Neural progenitor cell (in vitro differentiated cells): ENCODE results near the gene POC1A. TPM values are rescaled to one million over a fixed set of nuclear protein-coding genes. Genes with fewer than 3 reads are reported as not detected.

Source experiments
- DNase-seq: peaks from one replicate; pipeline ENCODE4 v3.0.0-alpha.2; 2016; ENCODE audit warnings: low spot score
- H2AFZ ChIP-seq: fragments of 200-600 bp; sonication (generic); replicated peaks from 2 replicates; pipeline ENCODE4 v1.6.1; 2016; ENCODE audit warnings: antibody characterized with exemption
- H3F3A ChIP-seq: fragments of 200-600 bp; sonication (generic); 2 replicates; pipeline ENCODE4 v1.6.1; 2016; ENCODE audit warnings: antibody characterized with exemption, low read depth
- H3K27ac ChIP-seq: fragments of 200-600 bp; sonication (generic); 2 replicates; pipeline ENCODE4 v1.5.1; 2016; ENCODE audit warnings: mild to moderate bottlenecking
- H3K27me3 ChIP-seq: fragments of 200-600 bp; sonication (generic); 2 replicates; pipeline ENCODE4 v1.6.1; 2016; ENCODE audit warnings: mild to moderate bottlenecking, moderate library complexity
- H3K36me3 ChIP-seq: fragments of 200-600 bp; sonication (generic); 2 replicates; pipeline ENCODE4 v1.5.1; 2016
- H3K4me1 ChIP-seq: fragments of 200-600 bp; sonication (generic); 2 replicates; pipeline ENCODE4 v1.6.1; 2016; ENCODE audit warnings: mixed run types
- H3K4me2 ChIP-seq: fragments of 200-600 bp; sonication (generic); 2 replicates; pipeline ENCODE4 v1.6.1; 2016
- H3K4me3 ChIP-seq: fragments of 200-600 bp; sonication (generic); 2 replicates; pipeline ENCODE4 v1.5.1; 2016
- H3K79me2 ChIP-seq: fragments of 200-600 bp; sonication (generic); 2 replicates; pipeline ENCODE4 v1.6.1; 2016; ENCODE audit warnings: low read depth
- H3K9ac ChIP-seq: fragments of 200-600 bp; sonication (generic); 2 replicates; pipeline ENCODE4 v1.6.1; 2016
- H3K9me3 ChIP-seq: fragments of 200-600 bp; sonication (generic); 2 replicates; pipeline ENCODE4 v1.5.1; 2016; ENCODE audit warnings: low read depth
- H4K20me1 ChIP-seq: fragments of 200-600 bp; sonication (generic); 2 replicates; pipeline ENCODE4 v1.6.1; 2016; ENCODE audit warnings: low read depth
- H3K27ac Mint-ChIP-seq: 3 replicates; pipeline ENCODE4 v1.8.0; 2021; ENCODE audit warnings: mixed read lengths
- H3K27me3 Mint-ChIP-seq: 2 replicates; pipeline ENCODE4 v1.8.0; 2022; ENCODE audit warnings: low read depth, mild to moderate bottlenecking, inconsistent platforms, moderate library complexity, mixed read lengths; ENCODE audit not compliant: insufficient read depth
- H3K36me3 Mint-ChIP-seq: 3 replicates; pipeline ENCODE4 v1.8.0; 2021; ENCODE audit warnings: mixed read lengths
- H3K4me1 Mint-ChIP-seq: 3 replicates; pipeline ENCODE4 v1.8.0; 2021; ENCODE audit warnings: mixed read lengths
- H3K4me3 Mint-ChIP-seq: 3 replicates; pipeline ENCODE4 v1.8.0; 2021; ENCODE audit warnings: mild to moderate bottlenecking, moderate library complexity, mixed read lengths
- H3K9me3 Mint-ChIP-seq: 3 replicates; pipeline ENCODE4 v1.8.0; 2020; ENCODE audit warnings: mixed read lengths
- EZH2 ChIP-seq: fragments of 200-600 bp; sonication (generic); IDR thresholded peaks from 2 replicates; pipeline ENCODE4 v1.6.1; 2017; ENCODE audit warnings: antibody characterized with exemption, mild to moderate bottlenecking, moderate library complexity
- EZH2phosphoT487 ChIP-seq: fragments of 200-600 bp; sonication (generic); IDR thresholded peaks from 2 replicates; pipeline ENCODE4 v1.6.1; 2017; ENCODE audit warnings: antibody characterized with exemption
- total RNA-seq: library from RNA; depleted of rRNA; stranded (reverse); fragments of >200 nt; gene quantifications from 2 replicates; pipeline ENCODE4 v1.2.3, GENCODE V29; 2015; ENCODE audit warnings: low replicate concordance
- TF ChIP-seq, protein P1 (sequence below): fragments of 200-600 bp; sonication (generic); IDR thresholded peaks from 2 replicates; pipeline ENCODE4 v1.5.1; 2017; ENCODE audit warnings: antibody characterized with exemption, mild to moderate bottlenecking

POC1A gene
- total RNA-seq, 1 donor from 2014 or later, result 10.3 TPM

DNA sequence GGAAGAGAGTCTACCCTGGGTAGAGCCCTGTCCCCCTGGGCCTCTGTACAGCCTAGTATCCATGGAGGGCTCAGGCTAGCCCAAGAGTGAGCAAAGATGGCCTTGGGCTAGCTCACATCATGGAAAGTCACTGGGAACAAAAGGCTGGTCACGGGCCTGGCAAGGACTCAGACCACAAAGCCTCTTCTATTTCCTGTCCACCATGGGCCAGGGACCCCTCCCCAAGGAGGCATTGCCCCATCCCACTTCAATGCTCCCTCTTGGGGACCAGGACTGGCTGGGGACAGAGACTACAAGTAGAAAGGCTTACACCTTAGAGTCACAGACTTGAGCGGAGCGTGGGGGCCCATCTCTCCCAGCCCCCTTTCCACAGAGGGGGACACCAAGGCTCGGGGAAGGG lies 114.8 kb downstream of the POC1A start:
- no peaks in the 10 kb centered on the region for H3K27me3 ChIP-seq
- peaks cover 15% of the 10 kb centered on the region for H3K4me1 Mint-ChIP-seq
- H2AFZ ChIP-seq, result peak overlapping the region; percentile 76
- no peak overlapping the region for H3K9ac ChIP-seq
- H3K36me3 Mint-ChIP-seq, result no peaks in the 10 kb centered on the region
- peaks cover 15% of the 10 kb centered on the region for H3K4me1 ChIP-seq
- H3K27me3 Mint-ChIP-seq, result peaks cover 9% of the 10 kb centered on the region
- no peak overlapping the region for H3K4me2 ChIP-seq
- no peaks in the 10 kb centered on the region for H3K36me3 ChIP-seq
- peak overlapping the region; percentile 80 for H3K27ac Mint-ChIP-seq
- no peak overlapping the region for H3K27ac ChIP-seq
- no peaks in the 10 kb centered on the region for H3K9me3 ChIP-seq
- no peak overlapping the region for H3K4me3 ChIP-seq
- no peaks in the 10 kb centered on the region for H3F3A ChIP-seq
- H4K20me1 ChIP-seq, result no peaks in the 10 kb centered on the region
- no peaks in the 10 kb centered on the region for H3K9me3 Mint-ChIP-seq
- no peaks in the 10 kb centered on the region for H3K79me2 ChIP-seq
- no peak for DNase-seq
- no peak overlapping the region for H3K4me3 Mint-ChIP-seq
- TF ChIP-seq, protein P1, sequence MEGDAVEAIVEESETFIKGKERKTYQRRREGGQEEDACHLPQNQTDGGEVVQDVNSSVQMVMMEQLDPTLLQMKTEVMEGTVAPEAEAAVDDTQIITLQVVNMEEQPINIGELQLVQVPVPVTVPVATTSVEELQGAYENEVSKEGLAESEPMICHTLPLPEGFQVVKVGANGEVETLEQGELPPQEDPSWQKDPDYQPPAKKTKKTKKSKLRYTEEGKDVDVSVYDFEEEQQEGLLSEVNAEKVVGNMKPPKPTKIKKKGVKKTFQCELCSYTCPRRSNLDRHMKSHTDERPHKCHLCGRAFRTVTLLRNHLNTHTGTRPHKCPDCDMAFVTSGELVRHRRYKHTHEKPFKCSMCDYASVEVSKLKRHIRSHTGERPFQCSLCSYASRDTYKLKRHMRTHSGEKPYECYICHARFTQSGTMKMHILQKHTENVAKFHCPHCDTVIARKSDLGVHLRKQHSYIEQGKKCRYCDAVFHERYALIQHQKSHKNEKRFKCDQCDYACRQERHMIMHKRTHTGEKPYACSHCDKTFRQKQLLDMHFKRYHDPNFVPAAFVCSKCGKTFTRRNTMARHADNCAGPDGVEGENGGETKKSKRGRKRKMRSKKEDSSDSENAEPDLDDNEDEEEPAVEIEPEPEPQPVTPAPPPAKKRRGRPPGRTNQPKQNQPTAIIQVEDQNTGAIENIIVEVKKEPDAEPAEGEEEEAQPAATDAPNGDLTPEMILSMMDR, result no peak
- no peak for TF ChIP-seq EZH2
- no peak for TF ChIP-seq EZH2phosphoT487

DNA sequence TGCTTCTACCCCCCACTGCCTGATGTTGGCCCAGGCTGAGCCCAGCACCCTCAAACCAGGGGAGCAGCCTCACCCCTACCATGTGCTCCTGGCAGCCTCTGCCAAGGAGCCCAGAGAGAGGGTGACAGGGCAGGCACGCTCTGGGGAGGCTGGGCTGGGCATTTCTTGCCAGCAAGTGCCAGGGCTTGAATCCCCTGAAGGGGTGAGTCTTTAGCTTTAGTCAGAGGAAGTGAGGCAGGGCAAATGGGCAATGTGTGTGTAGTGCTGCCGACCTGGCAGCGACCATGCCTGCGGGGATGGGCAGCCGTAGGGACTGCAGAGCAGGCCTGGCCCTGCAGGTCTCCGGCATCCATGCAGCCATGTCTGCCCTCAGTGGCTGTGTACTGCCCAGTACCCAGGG lies 116.0 kb downstream of the POC1A start:
- Histone ChIP-seq H3K4me2 (no peak overlapping the region), H3K27me3 (no peaks in the 10 kb centered on the region), H3K9me3 (no peaks in the 10 kb centered on the region), H3K36me3 (no peaks in the 10 kb centered on the region), H3K27ac (no peak overlapping the region), H2AFZ (no peak overlapping the region), H3K79me2 (no peaks in the 10 kb centered on the region), H3F3A (no peaks in the 10 kb centered on the region), H4K20me1 (no peaks in the 10 kb centered on the region), H3K4me3 (no peak overlapping the region), H3K9ac (no peak overlapping the region), H3K4me1 (peaks cover 16% of the 10 kb centered on the region)
- H3K4me3 Mint-ChIP-seq, result no peak overlapping the region
- H3K9me3 Mint-ChIP-seq, result no peaks in the 10 kb centered on the region
- TF ChIP-seq EZH2 (no peak), EZH2phosphoT487 (no peak)
- TF ChIP-seq, protein P1, result no peak
- H3K27ac Mint-ChIP-seq, result no peak overlapping the region
- DNase-seq, result no peak
- H3K4me1 Mint-ChIP-seq, result peaks cover 12% of the 10 kb centered on the region
- H3K36me3 Mint-ChIP-seq, result no peaks in the 10 kb centered on the region
- H3K27me3 Mint-ChIP-seq, result peaks cover 9% of the 10 kb centered on the region

DNA sequence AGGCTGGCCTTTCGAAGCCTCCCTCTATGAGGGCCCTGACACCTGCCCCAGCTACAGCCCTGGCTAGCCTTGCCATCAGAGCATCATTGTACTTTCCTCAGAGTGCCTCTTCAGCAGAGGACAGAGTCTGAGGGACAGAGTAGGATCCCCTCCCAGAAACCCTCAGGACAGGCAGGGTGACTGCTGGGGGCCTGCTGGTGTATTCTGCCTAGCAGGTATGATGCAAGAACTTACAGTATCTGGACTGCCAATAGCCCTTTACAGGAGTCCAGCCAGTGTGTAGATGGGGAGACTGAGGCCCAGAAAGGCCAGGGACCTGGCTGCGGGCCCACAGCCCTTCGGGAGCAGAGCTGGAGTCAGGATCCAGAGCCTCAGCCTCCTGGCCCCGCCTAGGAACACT lies 116.9 kb downstream of the POC1A start:
- H3K4me3 ChIP-seq, result no peak overlapping the region
- Mint-ChIP-seq H3K4me3 (no peak overlapping the region), H3K4me1 (peaks cover 16% of the 10 kb centered on the region), H3K27ac (no peak overlapping the region), H3K27me3 (peaks cover 9% of the 10 kb centered on the region), H3K36me3 (no peaks in the 10 kb centered on the region), H3K9me3 (no peaks in the 10 kb centered on the region)
- H3K79me2 ChIP-seq, result no peaks in the 10 kb centered on the region
- H3K27ac ChIP-seq, result no peak overlapping the region
- H3F3A ChIP-seq, result no peaks in the 10 kb centered on the region
- H3K9ac ChIP-seq, result no peak overlapping the region
- H3K4me1 ChIP-seq, result peaks cover 23% of the 10 kb centered on the region
- H3K36me3 ChIP-seq, result no peaks in the 10 kb centered on the region
- TF ChIP-seq EZH2phosphoT487 (no peak), EZH2 (no peak)
- TF ChIP-seq, protein P1, result no peak
- no peak overlapping the region for H2AFZ ChIP-seq
- no peaks in the 10 kb centered on the region for H4K20me1 ChIP-seq
- H3K4me2 ChIP-seq, result no peak overlapping the region
- DNase-seq, result no peak
- no peaks in the 10 kb centered on the region for H3K9me3 ChIP-seq
- H3K27me3 ChIP-seq, result no peaks in the 10 kb centered on the region
